Posterior cingulate gyrus (tissue), 11 donors: ENCODE data around the gene NBEA.
A peak's percentile ranks its signal among the peaks of the same experiment; 100 is the strongest.

Source experiments
- DNase-seq, 10 donors: peaks; one replicate each; pipeline versions ENCODE4 v3.0.0 to v3.0.0-alpha.2; 2020 to 2021; ENCODE audit warnings: mixed read lengths in 3 of 10
- intact Hi-C: fragments of 100-400 bp; cut with DNase I; formaldehyde crosslinking; loops from one replicate; pipeline ENCODE4 v1.15.1; 2023

NBEA gene

DNA sequence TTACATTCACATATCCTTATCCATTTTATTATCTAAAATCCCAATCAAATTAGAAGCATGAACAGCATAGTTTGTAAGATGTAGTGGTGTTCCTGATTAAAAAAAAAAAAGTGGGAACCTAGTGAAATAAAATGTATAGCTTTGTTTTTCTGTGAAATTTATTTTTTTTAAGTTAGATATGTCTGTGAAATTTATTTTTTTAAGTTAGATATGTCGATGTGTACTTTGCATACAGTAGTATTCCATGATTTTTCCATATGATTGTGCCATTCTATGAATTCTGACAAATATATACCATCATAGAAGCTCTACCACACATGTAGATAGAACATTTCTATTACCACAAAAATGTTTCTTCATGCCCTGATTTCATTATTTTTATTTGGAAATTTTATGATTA lies 540.5 kb downstream of the NBEA start:
- intact Hi-C loops, result no loop called here
- no peak for DNase-seq

- DNase-seq, result no peak
- intact Hi-C loops, result no loop called here
Observed at GRCh38 chr13:35483761-35484160, 541.7 kb downstream of the NBEA start.

DNA sequence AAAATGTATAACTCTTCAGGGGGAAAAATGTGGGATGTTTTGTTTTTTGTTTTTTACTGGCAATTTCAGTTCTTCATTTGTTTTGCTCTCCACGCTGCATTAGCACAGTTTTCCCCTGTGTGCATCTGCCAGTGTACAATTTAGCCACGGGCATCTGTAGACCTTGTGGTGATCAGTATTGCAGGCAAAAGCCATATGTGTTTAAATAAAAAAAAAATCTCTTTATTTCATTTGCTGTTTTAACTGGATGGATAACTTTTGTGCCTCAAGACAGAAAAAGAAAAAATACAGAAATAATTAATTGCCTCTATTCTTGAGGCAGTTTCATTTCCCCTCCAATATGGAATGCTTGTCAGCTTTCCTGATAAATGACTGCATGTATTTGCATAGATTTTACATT lies 542.3 kb downstream of the NBEA start:
- no peak for DNase-seq

GRCh38 chr13:35485424-35485823 lies 543.4 kb downstream of the NBEA start:
- intact Hi-C loops, result no loop called here
- DNase-seq, result no peak

More for the DNA sequence above, 542.3 kb downstream of the NBEA start:
- intact Hi-C loops, result no loop called here

- intact Hi-C loops, result no loop called here
- no peak for DNase-seq
Observed at GRCh38 chr13:35489050-35489449, 547.0 kb downstream of the NBEA start.

DNA sequence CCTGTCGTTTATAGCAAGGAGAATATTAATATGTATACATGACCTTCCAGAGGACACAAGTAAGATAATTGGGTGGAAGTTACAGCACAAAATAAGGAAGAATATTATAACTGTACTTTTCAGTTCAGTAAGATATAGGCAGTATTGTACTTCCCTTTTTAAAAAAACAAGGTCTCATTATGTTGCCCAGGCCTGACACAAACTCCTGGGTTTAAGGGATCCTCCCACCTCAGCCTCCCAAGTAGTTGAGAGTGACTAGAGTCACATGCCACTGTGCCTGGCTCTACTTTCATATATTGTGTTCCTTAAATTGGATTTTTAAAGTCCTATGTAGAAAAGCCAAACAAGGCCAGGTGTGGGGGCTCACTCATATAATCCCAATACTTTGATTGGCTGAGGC lies 553.9 kb downstream of the NBEA start:
- no peak for DNase-seq
- intact Hi-C loops, result no loop called here

GRCh38 chr13:35496761-35497386 lies 554.8 kb downstream of the NBEA start:
- DNase-seq, result no peak
- intact Hi-C loops, result no loop called here

DNA sequence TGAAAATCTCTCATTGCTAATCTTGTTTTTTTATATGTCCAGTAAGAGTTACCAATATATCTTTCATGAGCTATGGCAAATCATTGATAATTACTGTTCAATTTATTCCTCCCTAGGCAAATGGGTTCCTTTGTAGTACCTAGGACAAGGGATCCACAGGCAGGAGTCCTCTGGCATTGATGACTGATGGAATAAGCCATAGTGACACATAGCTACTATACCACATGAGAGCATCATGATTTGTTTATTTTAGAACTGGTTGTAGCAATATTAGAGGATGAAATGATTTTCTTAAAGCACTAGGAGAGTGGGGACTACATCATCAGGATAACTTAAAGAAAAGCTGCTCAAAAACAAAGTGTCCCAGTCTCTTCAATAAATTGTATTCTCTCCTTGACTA lies 556.2 kb downstream of the NBEA start:
- DNase-seq, result no peak
- intact Hi-C loops, result no loop called here

DNA sequence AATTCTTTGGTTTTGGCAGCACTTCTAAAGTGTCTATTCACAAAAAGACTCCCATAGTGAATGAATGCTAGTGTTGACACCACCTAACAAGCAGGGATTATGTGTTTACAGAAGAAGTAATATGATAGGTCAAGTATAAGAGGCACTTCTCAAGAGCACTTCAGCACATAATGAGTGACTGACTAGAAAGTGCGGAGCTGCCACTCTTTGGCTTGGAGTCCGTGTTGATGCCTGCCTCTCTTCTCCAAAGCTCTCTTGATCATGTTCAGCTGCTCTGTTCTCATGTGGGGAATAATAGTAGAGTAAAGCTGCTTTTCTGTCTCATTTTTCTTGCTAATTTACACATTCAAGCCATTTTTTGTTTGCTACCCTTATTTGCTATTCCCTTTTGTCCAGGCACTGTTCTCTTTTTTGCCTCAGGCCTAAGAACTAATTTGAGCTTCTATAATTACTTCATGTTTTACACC lies 557.2 kb downstream of the NBEA start:
- DNase-seq, result no peak
- intact Hi-C loops, result no loop called here

- intact Hi-C loops, result no loop called here
Observed at GRCh38 chr13:35499676-35500075, 557.6 kb downstream of the NBEA start.

GRCh38 chr13:35500144-35500543 lies 558.1 kb downstream of the NBEA start:
- intact Hi-C loops, result no loop called here

More at GRCh38 chr13:35499676-35500075, 557.6 kb downstream of the NBEA start:
- DNase-seq, result no peak

GRCh38 chr13:35501661-35502235 lies 559.7 kb downstream of the NBEA start:
- no peak for DNase-seq
- intact Hi-C loops, result no loop called here

More at GRCh38 chr13:35500144-35500543, 558.1 kb downstream of the NBEA start:
- no peak for DNase-seq

GRCh38 chr13:35502456-35502855 lies 560.4 kb downstream of the NBEA start:
- no peak for DNase-seq
- intact Hi-C loops, result no loop called here

DNA sequence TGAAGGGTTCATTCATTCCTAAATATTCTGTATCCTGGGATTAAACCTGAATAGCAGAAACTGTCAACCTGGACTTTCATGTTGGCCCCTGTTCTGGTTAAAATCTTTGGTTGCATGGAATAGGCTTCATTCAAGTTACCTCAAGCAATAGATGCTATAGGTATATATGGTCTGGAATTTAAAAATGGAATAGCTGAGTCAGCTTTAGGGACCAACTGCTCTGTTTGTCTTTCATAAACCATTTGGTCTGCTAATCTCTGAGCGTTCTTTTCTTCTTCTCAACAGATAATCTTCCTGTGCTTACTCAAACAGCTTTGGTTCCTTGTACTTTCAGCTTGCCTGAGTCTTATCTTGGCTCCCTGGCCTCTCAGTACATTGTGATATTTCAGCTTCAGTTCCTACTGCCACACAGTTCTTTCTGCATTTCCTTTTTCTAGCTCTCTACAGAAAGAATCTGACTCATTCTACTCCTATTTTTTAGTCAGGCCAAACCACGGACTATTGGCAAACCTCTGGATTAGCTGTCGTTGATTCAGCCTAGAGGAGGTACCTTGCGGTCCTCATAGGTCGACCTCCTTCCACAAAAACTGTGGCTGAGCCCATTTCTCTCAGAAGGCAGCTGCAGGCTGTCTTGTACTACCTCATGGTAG lies 570.3 kb downstream of the NBEA start:
- no peak for DNase-seq
- intact Hi-C loops, result no loop called here

DNA sequence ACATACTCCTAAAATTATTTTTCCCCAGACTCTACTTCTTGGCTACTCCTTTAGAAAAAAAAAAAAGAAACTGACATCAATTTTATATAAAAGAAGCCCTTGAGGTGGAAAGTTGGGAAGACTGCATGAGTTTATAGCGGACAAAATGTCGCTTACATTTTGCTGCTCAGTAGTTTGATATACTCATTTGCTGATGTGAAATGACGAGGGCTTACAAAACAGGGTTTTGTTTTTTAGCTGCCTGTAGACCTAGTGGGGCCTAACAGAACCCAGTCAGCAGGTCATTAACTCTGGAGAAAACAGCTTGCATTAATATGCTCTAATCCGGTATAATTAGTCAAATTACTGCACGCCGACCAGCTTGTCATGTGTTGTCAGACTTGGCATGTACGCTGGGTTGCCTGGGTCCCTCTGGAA lies 572.0 kb downstream of the NBEA start:
- DNase-seq, result no peak
- intact Hi-C loops, result no loop called here

DNA sequence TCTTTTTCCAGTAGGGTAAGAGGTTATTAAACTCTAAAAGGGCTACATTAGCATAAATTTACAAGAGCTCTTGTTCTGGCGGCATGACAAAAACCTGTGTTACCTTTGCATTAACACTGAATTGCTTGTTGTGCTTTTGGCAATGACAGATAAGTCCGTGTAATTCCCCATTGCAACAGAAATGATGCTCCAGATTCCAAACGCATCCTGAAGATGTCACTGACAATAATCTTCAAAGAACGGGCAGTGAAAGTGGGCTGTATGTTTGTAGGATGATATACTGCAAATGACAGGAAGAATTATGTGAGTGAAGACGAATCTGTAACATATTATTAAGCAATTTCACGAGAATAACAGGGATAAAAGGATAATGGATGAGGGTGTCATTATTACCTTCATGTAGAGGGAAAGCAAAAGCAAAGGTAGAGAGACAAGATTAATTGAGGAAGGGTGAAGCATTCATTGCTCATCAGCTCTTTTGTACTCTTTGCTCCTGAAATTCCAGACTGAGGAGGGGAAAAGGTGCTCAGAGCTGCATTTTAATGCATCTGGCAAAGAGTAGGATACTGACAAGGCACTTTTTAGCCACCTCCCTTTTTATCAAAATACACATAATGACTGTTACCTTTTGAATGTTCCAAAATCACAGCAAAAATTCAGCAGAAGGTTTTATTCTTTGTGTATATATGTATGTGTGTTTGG lies 572.9 kb downstream of the NBEA start:
- intact Hi-C loops, result no loop called here

GRCh38 chr13:35518337-35518946 lies 576.4 kb downstream of the NBEA start:
- intact Hi-C loops, result no loop called here
- no peak for DNase-seq

More for the DNA sequence above, 572.9 kb downstream of the NBEA start:
- DNase-seq, result no peak

DNA sequence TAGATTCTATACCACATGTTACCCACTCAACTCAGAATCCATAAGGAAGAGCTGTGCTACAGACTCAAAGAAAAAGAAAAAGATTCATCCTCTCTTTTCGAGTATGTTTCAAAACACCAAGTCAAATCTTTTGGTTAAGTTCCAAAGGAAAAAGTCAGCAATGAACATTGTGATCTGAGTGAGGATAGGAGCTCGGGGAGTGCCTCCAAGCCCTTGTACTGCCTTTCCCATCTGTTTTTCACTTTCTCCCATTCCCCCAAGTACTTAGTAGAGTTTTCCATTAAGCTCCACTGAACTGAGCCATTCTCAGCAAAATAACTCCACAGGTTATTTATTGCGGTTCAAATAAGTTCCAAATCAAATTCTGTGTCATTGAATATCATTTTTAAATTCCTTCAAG lies 582.1 kb downstream of the NBEA start:
- DNase-seq, result no peak
- intact Hi-C loops, result no loop called here

DNA sequence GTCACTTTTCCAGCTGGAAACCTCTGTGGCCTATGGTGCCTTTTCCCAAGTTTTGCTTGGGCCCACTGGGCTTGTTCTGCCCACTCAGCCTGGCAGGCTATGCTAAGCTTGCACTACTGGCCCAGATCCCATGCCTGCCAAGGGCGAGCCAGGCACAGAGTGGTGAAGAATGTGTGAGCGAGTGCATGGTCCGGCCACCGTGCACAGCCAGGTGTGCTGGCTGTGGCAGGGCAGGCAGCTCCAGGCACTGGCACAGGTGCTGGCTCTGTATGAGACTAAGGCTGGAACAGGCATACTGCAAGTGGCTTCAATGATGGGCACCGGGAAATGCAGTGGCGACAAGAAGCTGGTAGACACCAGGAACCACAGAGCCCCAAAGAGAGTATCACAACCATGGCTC lies 584.5 kb downstream of the NBEA start:
- DNase-seq, result peak in 1 of 10 donors; percentile 40
- intact Hi-C loops, result no loop called here

- intact Hi-C loops, result no loop called here
- DNase-seq, result peak in 3 of 10 donors; percentile 37 to 80 (median 75)
Observed at GRCh38 chr13:35527451-35527850, 585.4 kb downstream of the NBEA start.

- intact Hi-C loops, result no loop called here
- DNase-seq, result no peak
Observed at GRCh38 chr13:35530147-35530546, 588.1 kb downstream of the NBEA start.
